MM.1S (cell line): ENCODE data around the gene VSTM2L.
"Not testable (repeated sequence)": the region's sequence is repeated elsewhere in the genome, so short reads cannot be mapped to it uniquely, and the experiment has no call there.

ENCODE experiments used
- DNase-seq: peaks from one replicate; pipeline ENCODE4 v3.0.0-alpha.2; 2015
- H2AFZ ChIP-seq: fragments of 300-600 bp; sonication (generic); 2 replicates; pipeline ENCODE4 v1.6.0; 2016; ENCODE audit warnings: antibody characterized with exemption, low read length
- H3F3A ChIP-seq: fragments of 300-600 bp; sonication (generic); 2 replicates; pipeline ENCODE4 v1.6.1; 2016; ENCODE audit warnings: mild to moderate bottlenecking, antibody characterized with exemption, low read length, moderate library complexity, mixed read lengths; ENCODE audit not compliant: insufficient read depth
- H3K27ac ChIP-seq: fragments of 300-600 bp; sonication (generic); 2 replicates; pipeline ENCODE4 v1.5.1; 2016; ENCODE audit warnings: mild to moderate bottlenecking, low read length
- H3K27me3 ChIP-seq: fragments of 300-600 bp; sonication (generic); replicated peaks from 2 replicates; pipeline ENCODE4 v1.6.0; 2016; ENCODE audit warnings: low read length; ENCODE audit not compliant: insufficient read depth
- H3K36me3 ChIP-seq: fragments of 300-600 bp; sonication (generic); replicated peaks from 2 replicates; pipeline ENCODE4 v1.6.1; 2016; ENCODE audit warnings: mild to moderate bottlenecking, low read length, mixed read lengths; ENCODE audit not compliant: insufficient read depth
- H3K4me1 ChIP-seq: fragments of 300-600 bp; sonication (generic); 2 replicates; pipeline ENCODE4 v1.6.1; 2016; ENCODE audit warnings: low read length, mixed read lengths
- H3K4me2 ChIP-seq: fragments of 300-600 bp; sonication (generic); 2 replicates; pipeline ENCODE4 v1.6.0; 2016; ENCODE audit warnings: low read depth, low read length
- H3K4me3 ChIP-seq: fragments of 300-600 bp; sonication (generic); 2 replicates; pipeline ENCODE4 v1.5.1; 2016; ENCODE audit warnings: low read length, mixed read lengths
- H3K79me2 ChIP-seq: fragments of 300-600 bp; sonication (generic); 2 replicates; pipeline ENCODE4 v1.6.1; 2016; ENCODE audit warnings: mixed run types, low read length, mixed read lengths
- H3K9ac ChIP-seq: fragments of 300-600 bp; sonication (generic); 2 replicates; pipeline ENCODE4 v1.6.1; 2016; ENCODE audit warnings: low read length, mixed read lengths
- H3K9me2 ChIP-seq: fragments of 300-600 bp; sonication (generic); replicated peaks from 2 replicates; pipeline ENCODE4 v1.6.1; 2016; ENCODE audit warnings: mild to moderate bottlenecking, low read length, mixed read lengths; ENCODE audit not compliant: insufficient read depth
- H3K9me3 ChIP-seq: fragments of 300-600 bp; sonication (generic); replicated peaks from 2 replicates; pipeline ENCODE4 v1.6.1; 2016; ENCODE audit warnings: mild to moderate bottlenecking, low read length, mixed read lengths; ENCODE audit not compliant: insufficient read depth
- H4K20me1 ChIP-seq: fragments of 300-600 bp; sonication (generic); 2 replicates; pipeline ENCODE4 v1.6.1; 2016; ENCODE audit warnings: mild to moderate bottlenecking, low read length, moderate library complexity, mixed read lengths; ENCODE audit not compliant: insufficient read depth
- EZH2 ChIP-seq: fragments of 300-600 bp; sonication (generic); optimal IDR thresholded peaks from 2 replicates; pipeline ENCODE3; 2017; ENCODE audit warnings: low read depth, mild to moderate bottlenecking, antibody characterized with exemption, low read length, mixed read lengths
- EZH2phosphoT487 ChIP-seq: fragments of 300-600 bp; sonication (generic); IDR thresholded peaks from 2 replicates; pipeline ENCODE4 v1.6.1; 2018; ENCODE audit warnings: antibody characterized with exemption, low read length
- TF ChIP-seq, protein P1 (sequence below): fragments of 300-600 bp; sonication (generic); IDR thresholded peaks from 2 replicates; pipeline ENCODE4 v1.5.1; 2016; ENCODE audit warnings: antibody characterized with exemption, low read length, mixed read lengths

VSTM2L gene

DNA sequence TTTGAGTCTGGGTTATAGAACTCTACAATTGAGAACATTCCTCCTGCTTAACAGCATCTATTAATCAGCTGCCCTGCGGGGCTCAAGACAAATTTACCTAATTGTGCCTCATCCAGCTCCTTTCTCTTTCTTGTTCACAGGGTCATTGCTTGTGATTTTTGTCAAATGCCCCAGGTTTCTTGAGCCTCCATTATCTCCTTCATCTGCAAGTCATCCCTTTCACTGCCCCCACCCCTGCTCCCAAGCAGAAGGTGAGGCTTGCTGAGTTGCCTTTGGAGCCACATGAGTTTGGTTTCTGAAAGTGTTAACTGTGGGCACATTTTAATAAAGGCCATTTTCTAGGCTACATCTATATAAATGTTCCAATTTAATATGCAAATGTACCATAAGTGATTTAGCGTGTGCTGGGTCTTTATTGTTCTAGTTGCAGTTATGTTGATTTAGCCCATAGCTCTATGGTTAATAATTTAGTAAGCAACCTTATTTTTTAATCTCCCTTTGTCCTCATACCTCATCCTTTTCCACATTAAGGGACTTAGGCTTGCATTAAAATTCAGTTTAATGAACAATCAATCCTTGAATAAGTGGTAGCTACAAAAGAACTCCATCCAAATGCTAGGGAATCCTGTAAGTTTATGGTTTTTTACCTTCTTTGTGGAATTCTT is 56.1 kb downstream of the VSTM2L start:
- H3F3A ChIP-seq, result no peaks in the 10 kb centered on the region
- no peaks in the 10 kb centered on the region for H3K9me3 ChIP-seq
- H3K79me2 ChIP-seq, result no peaks in the 10 kb centered on the region
- no peak overlapping the region for H3K27ac ChIP-seq
- H2AFZ ChIP-seq, result no peak overlapping the region
- no peaks in the 10 kb centered on the region for H3K4me1 ChIP-seq
- no peaks in the 10 kb centered on the region for H3K9me2 ChIP-seq
- H3K9ac ChIP-seq, result no peak overlapping the region
- no peaks in the 10 kb centered on the region for H3K36me3 ChIP-seq
- no peaks in the 10 kb centered on the region for H3K27me3 ChIP-seq
- H4K20me1 ChIP-seq, result no peaks in the 10 kb centered on the region
- H3K4me2 ChIP-seq, result no peak overlapping the region
- no peak for DNase-seq
- TF ChIP-seq EZH2phosphoT487, result no peak
- TF ChIP-seq, protein P1, sequence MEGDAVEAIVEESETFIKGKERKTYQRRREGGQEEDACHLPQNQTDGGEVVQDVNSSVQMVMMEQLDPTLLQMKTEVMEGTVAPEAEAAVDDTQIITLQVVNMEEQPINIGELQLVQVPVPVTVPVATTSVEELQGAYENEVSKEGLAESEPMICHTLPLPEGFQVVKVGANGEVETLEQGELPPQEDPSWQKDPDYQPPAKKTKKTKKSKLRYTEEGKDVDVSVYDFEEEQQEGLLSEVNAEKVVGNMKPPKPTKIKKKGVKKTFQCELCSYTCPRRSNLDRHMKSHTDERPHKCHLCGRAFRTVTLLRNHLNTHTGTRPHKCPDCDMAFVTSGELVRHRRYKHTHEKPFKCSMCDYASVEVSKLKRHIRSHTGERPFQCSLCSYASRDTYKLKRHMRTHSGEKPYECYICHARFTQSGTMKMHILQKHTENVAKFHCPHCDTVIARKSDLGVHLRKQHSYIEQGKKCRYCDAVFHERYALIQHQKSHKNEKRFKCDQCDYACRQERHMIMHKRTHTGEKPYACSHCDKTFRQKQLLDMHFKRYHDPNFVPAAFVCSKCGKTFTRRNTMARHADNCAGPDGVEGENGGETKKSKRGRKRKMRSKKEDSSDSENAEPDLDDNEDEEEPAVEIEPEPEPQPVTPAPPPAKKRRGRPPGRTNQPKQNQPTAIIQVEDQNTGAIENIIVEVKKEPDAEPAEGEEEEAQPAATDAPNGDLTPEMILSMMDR, result no peak
- TF ChIP-seq EZH2, result no peak
- H3K4me3 ChIP-seq, result no peak overlapping the region

DNA sequence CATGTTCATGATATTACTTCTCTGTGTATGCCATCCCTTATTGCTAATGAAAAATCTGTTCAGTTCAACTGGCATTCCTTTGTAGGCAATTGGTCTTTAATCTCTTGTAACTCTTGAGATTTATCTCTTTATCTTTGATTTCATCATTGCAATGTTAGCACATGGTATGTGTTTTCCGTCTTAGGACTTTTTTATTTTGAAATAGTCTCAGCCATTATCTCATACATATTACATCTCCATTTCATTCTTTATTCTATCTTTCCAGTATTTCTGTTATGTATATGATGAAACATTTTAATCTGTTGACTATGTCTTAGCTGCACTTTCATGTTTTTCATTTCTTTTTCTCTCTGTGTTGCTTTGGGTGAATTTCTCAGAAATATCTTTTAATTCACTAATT is 58.1 kb downstream of the VSTM2L start:
- Histone ChIP-seq H3K9ac (no peak overlapping the region), H4K20me1 (no peaks in the 10 kb centered on the region), H3K36me3 (no peaks in the 10 kb centered on the region), H3K79me2 (no peaks in the 10 kb centered on the region), H3K27me3 (no peaks in the 10 kb centered on the region), H3K9me2 (no peaks in the 10 kb centered on the region), H3K4me3 (no peak overlapping the region), H3F3A (no peaks in the 10 kb centered on the region), H3K4me1 (no peaks in the 10 kb centered on the region), H3K9me3 (no peaks in the 10 kb centered on the region), H3K27ac (no peak overlapping the region), H3K4me2 (no peak overlapping the region), H2AFZ (no peak overlapping the region)
- no peak for DNase-seq
- no peak for TF ChIP-seq EZH2phosphoT487

DNA sequence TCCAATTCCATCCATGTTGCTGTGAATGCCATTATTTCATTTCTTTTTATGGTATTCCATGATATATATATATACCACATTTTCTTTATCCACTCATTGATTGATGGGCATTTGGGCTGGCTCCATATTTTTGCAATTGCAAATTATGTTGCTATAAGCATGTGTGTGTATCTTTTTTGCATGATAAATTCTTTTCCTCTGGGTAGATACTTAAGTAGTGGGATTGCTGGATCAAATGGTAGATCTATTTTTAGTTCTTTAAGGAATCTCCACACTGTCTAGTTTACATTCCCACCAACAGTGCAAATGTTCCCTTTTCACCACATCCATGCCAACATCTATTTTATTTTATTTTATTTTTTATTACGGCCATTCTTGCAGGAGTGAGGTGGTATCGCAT is 60.6 kb downstream of the VSTM2L start:
- not testable (repeated sequence) for DNase-seq, H3F3A ChIP-seq, H3K4me1 ChIP-seq, H3K27ac ChIP-seq, H2AFZ ChIP-seq, H3K79me2 ChIP-seq, H3K9me2 ChIP-seq, H3K9me3 ChIP-seq, H3K4me3 ChIP-seq, H3K4me2 ChIP-seq, H4K20me1 ChIP-seq, H3K9ac ChIP-seq, H3K36me3 ChIP-seq, H3K27me3 ChIP-seq

DNA sequence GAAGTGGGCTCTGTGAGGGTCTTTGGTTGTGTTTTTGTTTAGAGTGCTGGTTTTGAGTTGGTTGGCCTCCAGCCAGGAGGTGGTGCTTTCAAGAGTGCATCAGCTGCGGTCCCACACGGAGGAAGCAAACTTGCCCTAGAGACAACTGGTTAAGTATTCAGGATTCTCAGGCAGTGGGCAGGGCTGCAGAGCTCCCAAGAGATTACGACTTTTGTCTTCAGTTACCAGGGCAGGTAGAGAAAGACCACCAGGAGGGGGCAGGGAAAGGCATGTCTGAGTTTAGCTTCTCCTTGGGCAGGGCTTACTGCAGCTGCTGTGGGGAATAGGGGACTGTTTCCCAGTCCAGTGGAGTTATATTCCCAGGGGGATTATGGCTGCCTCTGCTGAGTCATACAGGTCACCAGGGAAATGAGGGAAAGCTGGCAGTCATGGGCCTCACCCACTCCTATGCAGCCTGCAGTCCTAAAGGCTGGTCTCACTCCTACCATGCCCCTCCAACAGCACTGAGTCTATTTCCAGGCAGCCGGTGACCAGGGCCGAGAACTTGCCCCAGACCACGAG is 66.0 kb downstream of the VSTM2L start:
- Histone ChIP-seq H3K9me2 (no peaks in the 10 kb centered on the region), H3K79me2 (no peaks in the 10 kb centered on the region), H2AFZ (no peak overlapping the region), H3K27me3 (no peaks in the 10 kb centered on the region), H3K4me3 (no peak overlapping the region), H3K9ac (no peak overlapping the region), H3K4me2 (no peak overlapping the region), H3K36me3 (no peaks in the 10 kb centered on the region), H3F3A (no peaks in the 10 kb centered on the region), H3K4me1 (no peaks in the 10 kb centered on the region), H3K9me3 (no peaks in the 10 kb centered on the region), H4K20me1 (no peaks in the 10 kb centered on the region), H3K27ac (no peak overlapping the region)
- no peak for DNase-seq
- TF ChIP-seq EZH2phosphoT487 (no peak), EZH2 (no peak)
- TF ChIP-seq, protein P1, result no peak
